H1 (cell line): Measurements from ENCODE around the gene NEUROG1. TPM values are rescaled to one million over a fixed set of nuclear protein-coding genes. Genes with fewer than 3 reads are reported as not detected.

Experiments
- polyA plus RNA-seq, 7 experiments: library from polyadenylated mRNA; depleted of rRNA in 3 of 7; stranded (reverse) in 5 of 7; unstranded in 2 of 7; fragments of >200 nt in 5 of 7; fragments of 200-250 nt in 2 of 7; gene quantifications; 1 replicate in 5 of 7; 2 replicates in 1 of 7; 4 replicates in 1 of 7; pipeline versions ENCODE4 v1.2.1 to v1.2.3, GENCODE V29; 2011 to 2013; ENCODE audit warnings: missing spikeins in 2 of 7, mixed read lengths in 2 of 7
- total RNA-seq: library from RNA; stranded (reverse); fragmentation: NEBNext Ultra II Directional; extraction: Animal tissue kit (Norgen Biotek cat#: 25700); gene quantifications from 2 replicates; pipeline ENCODE4 v1.2.1, GENCODE V29; 2021

Gene NEUROG1
- total and polyA plus RNA-seq, 2 of the 8 experiments (the other 6 are each of a cell fraction or from before 2014, with no cell fraction given), result not detected

Other genes starting within 250 kb of the NEUROG1 start
- gene MACROH2A1, start 136.7 kb downstream of the NEUROG1 start, total RNA-seq, result 92.3 and 102 TPM in 2 replicates
- gene MACROH2A1, start 136.7 kb downstream of the NEUROG1 start, polyA plus RNA-seq (2011; rRNA removed), result 55.1 and 60.0 TPM in 2 replicates
- not detected in 2 replicates for gene DCANP1, start 88.6 kb downstream of the NEUROG1 start, total RNA-seq
- not detected in 2 replicates for gene DCANP1, start 88.6 kb downstream of the NEUROG1 start, polyA plus RNA-seq (2011; rRNA removed)
- gene TIFAB, start 83.6 kb downstream of the NEUROG1 start, total RNA-seq, result not detected in 2 replicates
- not detected in 2 replicates for gene TIFAB, start 83.6 kb downstream of the NEUROG1 start, polyA plus RNA-seq (2011; rRNA removed)
- 1.8 and 2.4 TPM in 2 replicates for gene CXCL14, start 43.0 kb upstream of the NEUROG1 start, total RNA-seq
- gene CXCL14, start 43.0 kb upstream of the NEUROG1 start, polyA plus RNA-seq (2011; rRNA removed), result 1.2 and 1.5 TPM in 2 replicates